Measurements from ENCODE around the gene NETO2. TPM values are rescaled to one million over a fixed set of nuclear protein-coding genes. Genes with fewer than 3 reads are reported as not detected.
A peak's percentile ranks its signal among the peaks of the same experiment; 100 is the strongest.

The NETO2 gene
- total and polyA plus RNA-seq, 2 of the 13 experiments (the other 11 are each of a cell fraction or from before 2014, with no cell fraction given), result 8.2 to 13.5 TPM

DNA sequence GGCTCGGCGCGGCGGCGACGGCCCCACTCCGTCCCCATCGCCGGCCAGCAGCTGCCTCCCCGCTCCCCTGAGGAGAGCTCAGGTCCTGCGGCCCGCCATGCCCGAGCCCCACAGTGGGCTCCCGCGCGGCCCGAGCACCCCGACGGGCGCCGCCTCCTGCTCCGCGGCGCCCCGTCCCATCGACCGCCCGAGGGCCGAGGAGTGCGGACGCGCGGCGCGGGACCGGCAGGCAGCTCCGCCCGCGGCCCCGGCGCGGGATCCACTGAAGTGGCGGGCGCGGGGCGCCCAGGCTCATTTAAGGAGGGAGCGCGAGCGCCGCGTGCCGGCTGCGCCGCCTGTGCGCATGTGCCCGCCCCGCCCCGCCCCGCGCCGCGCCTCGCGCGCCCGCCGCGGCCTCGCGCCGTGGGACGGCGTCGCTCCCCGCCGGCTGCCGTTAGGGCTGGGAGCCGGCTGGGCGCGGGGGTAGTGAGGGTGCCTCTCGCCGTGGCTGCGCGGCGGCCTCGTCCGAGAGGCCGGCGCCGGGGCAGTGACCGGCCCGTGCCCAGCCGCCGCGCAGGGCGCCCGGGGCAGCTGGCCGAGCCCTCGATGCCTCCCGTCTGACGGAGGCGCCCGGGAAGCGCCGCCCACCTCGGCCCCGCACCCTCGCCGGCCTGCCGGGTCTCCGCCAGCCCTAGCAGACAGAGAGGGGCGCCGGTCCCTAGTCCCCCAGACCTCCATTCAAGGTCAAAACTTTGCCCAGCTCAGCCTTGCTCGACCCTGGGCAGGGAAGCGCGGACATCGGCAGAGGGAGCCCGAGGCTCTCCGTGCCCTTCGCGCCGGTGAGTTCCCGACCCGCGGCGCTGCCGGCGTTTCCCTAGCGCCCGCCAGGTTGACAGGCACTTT is at the start of gene NETO2 (continued):
- TF ChIP-seq NFKBIZ (CRISPR knock-in tag; IDR thresholded peaks at IDR 0.05) (no peak), NFYB (CRISPR knock-in tag; IDR thresholded peaks at IDR 0.05) (no peak), CC2D1A (CRISPR knock-in tag; IDR thresholded peaks at IDR 0.05) (no peak), NCOA5 (CRISPR knock-in tag; IDR thresholded peaks at IDR 0.05) (no peak), ZNF441 (CRISPR knock-in tag; IDR thresholded peaks at IDR 0.05; ENCODE audit: borderline replicate concordance) (no peak), HCFC1 (IDR thresholded peaks at IDR 0.05; ENCODE audit: low read depth, low read length) (no peak), ZNF232 (CRISPR knock-in tag; IDR thresholded peaks at IDR 0.05; ENCODE audit: borderline replicate concordance) (no peak), SOX6 (IDR thresholded peaks at IDR 0.05) (no peak), SOX6 (CRISPR knock-in tag; IDR thresholded peaks at IDR 0.05) (no peak), SP140L (CRISPR knock-in tag; IDR thresholded peaks at IDR 0.05; ENCODE audit: borderline replicate concordance) (no peak), ZNF296 (CRISPR knock-in tag; conservative IDR thresholded peaks at IDR 0.05) (no peak), RBM22 (optimal IDR thresholded peaks at IDR 0.05; ENCODE audit: low read length) (no peak), KDM3A (CRISPR knock-in tag; IDR thresholded peaks at IDR 0.05; ENCODE audit: low read depth) (peak; percentile 66; the same call in 1 of the 2 replicates), PRDM4 (CRISPR knock-in tag; IDR thresholded peaks at IDR 0.05; ENCODE audit: borderline replicate concordance) (0 out of 2 replicates have a peak, but pooled peaks have one; percentile 20), RAD51 (IDR thresholded peaks at IDR 0.05; ENCODE audit: borderline replicate concordance) (no peak), ZNF572 (CRISPR knock-in tag; IDR thresholded peaks at IDR 0.05) (no peak), DNMT1 (CRISPR knock-in tag; IDR thresholded peaks at IDR 0.05) (0 out of 2 replicates have a peak, but pooled peaks have one; percentile 61), ZFP36L2 (CRISPR knock-in tag; IDR thresholded peaks at IDR 0.05) (no peak), ZXDC (CRISPR knock-in tag; IDR thresholded peaks at IDR 0.05) (no peak), KAT7 (CRISPR knock-in tag; IDR thresholded peaks at IDR 0.05; ENCODE audit: borderline replicate concordance) (no peak), KDM5B (CRISPR knock-in tag; IDR thresholded peaks at IDR 0.05; ENCODE audit: borderline replicate concordance) (peak; percentile 22; the same call in 1 of the 2 replicates), SYNCRIP (IDR thresholded peaks at IDR 0.05; ENCODE audit: insufficient read depth, low read depth, low read length) (no peak), HNRNPL (IDR thresholded peaks at IDR 0.05; ENCODE audit: low read depth, low read length) (peak; percentile 95), ZFP90 (CRISPR knock-in tag; IDR thresholded peaks at IDR 0.05; ENCODE audit: borderline replicate concordance) (0 out of 2 replicates have a peak, but pooled peaks have one; percentile 58)
- TF ChIP-seq, protein P1, sequence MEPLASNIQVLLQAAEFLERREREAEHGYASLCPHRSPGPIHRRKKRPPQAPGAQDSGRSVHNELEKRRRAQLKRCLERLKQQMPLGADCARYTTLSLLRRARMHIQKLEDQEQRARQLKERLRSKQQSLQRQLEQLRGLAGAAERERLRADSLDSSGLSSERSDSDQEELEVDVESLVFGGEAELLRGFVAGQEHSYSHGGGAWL (CRISPR knock-in tag; IDR thresholded peaks at IDR 0.05), result no peak

Data from HepG2 (cell line).